Lower leg skin (tissue), 3 donors: ENCODE data around the gene STAB1.

Experiments
- POLR2A ChIP-seq, 2 donors: fragments of 450-650 bp; IDR thresholded peaks; one replicate each; pipeline ENCODE4 v1.6.1; 2016 to 2017; ENCODE audit warnings: antibody characterized with exemption in 2 of 2, mild to moderate bottlenecking in 1 of 2, moderate library complexity in 1 of 2
- TF ChIP-seq, protein P1 (sequence below), 3 donors: fragments of 450-650 bp; IDR thresholded peaks; one replicate each; pipeline ENCODE4 v1.5.1; 2016; ENCODE audit warnings: antibody characterized with exemption in 3 of 3, mild to moderate bottlenecking in 3 of 3, moderate library complexity in 2 of 3

DNA sequence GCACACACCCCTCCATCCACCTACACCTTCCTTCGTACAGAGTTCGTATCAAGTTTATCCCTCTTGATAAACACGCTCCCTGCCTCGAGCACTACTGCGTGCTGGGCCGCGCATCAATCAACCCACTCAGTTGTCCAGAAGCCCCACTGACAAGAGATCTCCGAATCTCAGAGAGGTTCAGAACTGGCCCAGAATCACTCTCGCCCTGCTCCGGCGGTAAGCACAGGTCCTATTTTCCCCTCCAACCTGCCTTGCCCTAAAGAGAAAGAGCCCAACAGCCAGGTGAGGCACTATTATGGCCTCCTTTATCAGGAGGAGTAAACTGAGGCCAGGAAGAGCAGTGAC, 40.2 kb upstream of the STAB1 start:
- TF ChIP-seq, protein P1, sequence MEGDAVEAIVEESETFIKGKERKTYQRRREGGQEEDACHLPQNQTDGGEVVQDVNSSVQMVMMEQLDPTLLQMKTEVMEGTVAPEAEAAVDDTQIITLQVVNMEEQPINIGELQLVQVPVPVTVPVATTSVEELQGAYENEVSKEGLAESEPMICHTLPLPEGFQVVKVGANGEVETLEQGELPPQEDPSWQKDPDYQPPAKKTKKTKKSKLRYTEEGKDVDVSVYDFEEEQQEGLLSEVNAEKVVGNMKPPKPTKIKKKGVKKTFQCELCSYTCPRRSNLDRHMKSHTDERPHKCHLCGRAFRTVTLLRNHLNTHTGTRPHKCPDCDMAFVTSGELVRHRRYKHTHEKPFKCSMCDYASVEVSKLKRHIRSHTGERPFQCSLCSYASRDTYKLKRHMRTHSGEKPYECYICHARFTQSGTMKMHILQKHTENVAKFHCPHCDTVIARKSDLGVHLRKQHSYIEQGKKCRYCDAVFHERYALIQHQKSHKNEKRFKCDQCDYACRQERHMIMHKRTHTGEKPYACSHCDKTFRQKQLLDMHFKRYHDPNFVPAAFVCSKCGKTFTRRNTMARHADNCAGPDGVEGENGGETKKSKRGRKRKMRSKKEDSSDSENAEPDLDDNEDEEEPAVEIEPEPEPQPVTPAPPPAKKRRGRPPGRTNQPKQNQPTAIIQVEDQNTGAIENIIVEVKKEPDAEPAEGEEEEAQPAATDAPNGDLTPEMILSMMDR (IDR thresholded peaks at IDR 0.05): no peak
- TF ChIP-seq POLR2A (IDR thresholded peaks at IDR 0.05): no peak
